GM21528 (cell line): ENCODE measurements around the gene NEU2.

ENCODE experiments used
- ATAC-seq: cut with Tn5 transposase; IDR thresholded peaks from one replicate; pipeline ENCODE4 v1.9.1; 2021; ENCODE audit warnings: mild to moderate bottlenecking, moderate library complexity; ENCODE audit not compliant: unreplicated experiment, low FRiP score

Gene NEU2

GRCh38 chr2:233072838-233073237 is 40.4 kb downstream of the NEU2 start:
- no peak for ATAC-seq

- no peak for ATAC-seq
Measured at GRCh38 chr2:233074106-233074505, 41.6 kb downstream of the NEU2 start.

- ATAC-seq = peak; percentile 32
Measured at GRCh38 chr2:233075141-233075965, 42.9 kb downstream of the NEU2 start.

- ATAC-seq = peak; percentile 51
Measured at GRCh38 chr2:233075966-233076339, 43.5 kb downstream of the NEU2 start.

GRCh38 chr2:233076749-233077148 is 44.3 kb downstream of the NEU2 start:
- no peak for ATAC-seq

- peak; percentile 27 for ATAC-seq
Measured at GRCh38 chr2:233079473-233079877, 47.0 kb downstream of the NEU2 start.

GRCh38 chr2:233079953-233080835 is 47.7 kb downstream of the NEU2 start:
- ATAC-seq = no peak

- ATAC-seq = no peak
Measured at GRCh38 chr2:233080836-233081229, 48.4 kb downstream of the NEU2 start.

GRCh38 chr2:233081232-233081730 is 48.8 kb downstream of the NEU2 start:
- ATAC-seq = no peak

- no peak for ATAC-seq
Measured at GRCh38 chr2:233081731-233082221, 49.3 kb downstream of the NEU2 start.

- ATAC-seq = peak; percentile 48
Measured at GRCh38 chr2:233082222-233082930, 49.9 kb downstream of the NEU2 start.

- ATAC-seq = no peak
Measured at GRCh38 chr2:233082931-233083755, 50.7 kb downstream of the NEU2 start.

- no peak for ATAC-seq
Measured at GRCh38 chr2:233083782-233084181, 51.3 kb downstream of the NEU2 start.

- ATAC-seq = peak; percentile 19
Measured at GRCh38 chr2:233084488-233084887, 52.0 kb downstream of the NEU2 start.
